Kidney epithelial cell (primary cell): Measurements from ENCODE around the gene CST3. TPM values are rescaled to one million over a fixed set of nuclear protein-coding genes. Genes with fewer than 3 reads are reported as not detected.

Experiments used
- DNase-seq: peaks from one replicate; pipeline ENCODE4 v3.0.0-alpha.2; 2010; ENCODE audit warnings: low read depth
- H3K27me3 ChIP-seq: 2 replicates; pipeline ENCODE4 v1.6.0; 2011; ENCODE audit warnings: low read length; ENCODE audit not compliant: control insufficient read depth, insufficient read depth
- H3K36me3 ChIP-seq: 2 replicates; pipeline ENCODE4 v1.5.1; 2011; ENCODE audit warnings: low read length; ENCODE audit not compliant: control insufficient read depth, insufficient read depth
- H3K4me3 ChIP-seq: 2 replicates; pipeline ENCODE4 v1.5.1; 2011; ENCODE audit warnings: low read depth, mild to moderate bottlenecking, control low read depth, low read length
- CTCF ChIP-seq: IDR thresholded peaks from 2 replicates; pipeline ENCODE4 v1.5.1; 2011; ENCODE audit warnings: mild to moderate bottlenecking, moderate library complexity, low read length, control low read depth, inconsistent platforms; ENCODE audit not compliant: insufficient read depth, poor library complexity, severe bottlenecking
- total RNA-seq: library from RNA; depleted of rRNA; stranded (reverse); fragments of >200 nt; gene quantifications from 2 replicates; pipeline ENCODE4 v1.2.3, GENCODE V29; 2015

The CST3 gene
- total RNA-seq, 1 donor from 2014 or later = 303 TPM

DNA sequence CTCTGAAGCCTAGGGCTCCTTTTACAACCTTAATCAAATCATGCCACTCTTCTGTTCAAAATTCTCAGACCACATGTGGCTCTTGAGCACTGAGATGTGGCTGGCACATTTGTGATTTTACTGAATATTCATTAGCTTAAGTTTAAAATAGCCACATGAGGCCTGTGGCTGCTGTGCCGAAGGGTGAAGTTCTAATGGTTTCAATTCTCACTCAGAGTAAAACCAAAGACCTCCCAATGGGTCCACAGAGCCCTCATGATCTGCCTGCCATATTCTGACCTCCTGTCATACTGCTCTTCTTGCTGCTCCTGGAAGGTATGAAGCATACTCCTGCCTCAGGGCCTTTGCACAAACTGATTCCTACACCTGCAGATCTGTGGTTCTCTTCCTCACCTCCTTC, 7.8 kb upstream of the CST3 start:
- Histone ChIP-seq H3K36me3 (no peaks in the 10 kb centered on the region), H3K4me3 (no peak overlapping the region), H3K27me3 (no peaks in the 10 kb centered on the region)
- no peak for TF ChIP-seq CTCF
- no peak for DNase-seq

DNA sequence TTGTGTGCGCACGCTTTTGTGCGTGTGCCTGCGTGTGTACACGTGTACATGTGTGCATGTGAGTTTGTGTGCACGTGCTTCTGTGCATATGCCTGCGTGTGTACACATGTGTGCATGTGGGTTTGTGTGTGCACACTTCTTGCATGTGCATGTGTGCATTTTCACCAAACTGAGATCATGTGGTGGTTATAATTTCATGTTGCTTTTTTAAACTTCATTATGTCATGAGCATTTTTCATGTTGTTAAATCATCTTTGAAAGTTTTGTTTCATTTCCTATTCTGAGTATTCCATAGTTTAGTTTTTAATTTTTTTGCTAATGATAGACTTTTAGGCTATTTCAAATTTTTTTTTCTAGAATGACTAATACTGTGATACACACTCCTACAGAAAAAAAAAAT, 6.4 kb upstream of the CST3 start:
- Histone ChIP-seq H3K4me3 (no peak overlapping the region), H3K27me3 (no peaks in the 10 kb centered on the region), H3K36me3 (no peaks in the 10 kb centered on the region)
- no peak for DNase-seq
- no peak for TF ChIP-seq CTCF

DNA sequence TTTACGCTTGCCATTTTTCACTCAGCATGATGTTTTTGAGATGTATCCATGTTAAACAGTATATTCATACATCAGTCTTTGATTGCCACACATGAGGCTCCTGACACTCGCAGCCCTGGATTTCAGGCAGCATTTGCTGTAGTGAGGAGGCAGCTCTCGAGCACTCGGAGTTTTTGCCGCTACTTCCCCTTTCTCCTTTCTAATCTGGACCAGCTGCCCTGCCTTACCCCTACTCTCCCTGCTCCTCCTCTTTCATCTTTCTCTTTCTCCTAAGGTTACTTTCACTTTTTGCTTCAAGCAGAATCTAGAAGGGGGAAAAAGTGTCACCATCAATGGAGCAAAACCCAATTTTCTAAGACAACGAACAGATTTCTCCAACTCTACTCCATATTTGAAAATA, 5.9 kb upstream of the CST3 start:
- Histone ChIP-seq H3K36me3 (no peaks in the 10 kb centered on the region), H3K4me3 (no peak overlapping the region), H3K27me3 (no peaks in the 10 kb centered on the region)
- no peak for DNase-seq
- TF ChIP-seq CTCF = no peak

- DNase-seq = peak; percentile 91
Measured at GRCh38 chr20:23641936-23642751, 4.4 kb upstream of the CST3 start.

DNA sequence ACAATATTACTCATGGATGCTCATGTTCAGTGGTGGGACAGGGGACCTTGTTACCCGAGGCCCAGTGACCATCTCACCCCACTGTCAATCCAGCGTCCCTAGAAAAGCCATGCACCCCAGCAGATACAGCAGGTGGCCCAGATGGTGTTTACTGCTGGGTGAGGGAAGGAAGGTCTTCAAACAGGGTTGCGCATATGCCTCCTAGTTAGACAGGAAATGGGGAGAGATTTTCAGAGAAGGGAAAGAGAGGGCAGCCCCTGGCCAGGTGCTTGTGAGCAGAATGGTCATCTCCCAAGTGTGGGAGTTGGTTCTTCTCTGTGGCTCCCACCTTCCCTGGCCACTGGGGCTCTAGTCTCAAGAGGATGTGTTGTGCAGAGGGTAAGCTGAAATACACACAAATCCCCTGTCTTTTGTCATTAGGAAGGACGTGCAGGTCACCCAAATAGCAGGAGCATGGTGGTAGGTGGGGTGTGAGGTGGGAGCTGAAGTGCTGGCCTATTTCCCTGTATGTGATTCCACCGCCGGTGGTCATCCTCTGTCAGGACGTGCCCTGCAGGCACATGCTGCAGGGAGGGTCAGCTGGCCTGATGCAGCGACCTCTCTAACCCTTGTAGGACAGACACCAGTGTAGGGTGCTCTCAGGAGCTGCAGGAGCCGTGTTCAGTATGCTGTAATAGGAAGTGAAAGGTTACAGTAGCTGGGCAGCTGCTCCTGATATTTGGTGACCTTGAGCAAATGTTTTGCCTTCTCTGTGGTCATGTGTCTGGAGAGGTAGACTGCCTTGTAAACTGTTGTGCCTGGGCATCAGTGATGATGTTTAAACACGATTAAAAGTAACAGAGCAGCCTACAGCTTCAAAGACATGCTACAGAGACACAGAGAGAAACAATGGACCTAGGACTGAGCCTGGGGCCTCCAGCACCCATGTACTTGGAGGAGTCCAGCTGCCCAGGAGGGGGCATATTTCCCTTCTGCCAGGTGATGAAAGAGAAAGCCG, 3.2 kb upstream of the CST3 start:
- Histone ChIP-seq H3K4me3 (no peak overlapping the region), H3K27me3 (no peaks in the 10 kb centered on the region), H3K36me3 (no peaks in the 10 kb centered on the region)
- no peak for DNase-seq
- no peak for TF ChIP-seq CTCF

More at GRCh38 chr20:23641936-23642751, 4.4 kb upstream of the CST3 start:
- Histone ChIP-seq H3K27me3 (no peaks in the 10 kb centered on the region), H3K4me3 (no peak overlapping the region), H3K36me3 (no peaks in the 10 kb centered on the region)
- no peak for TF ChIP-seq CTCF
